Glomerular visceral epithelial cell (primary cell): Measurements from ENCODE around the gene TMCC1.
"Not testable (repeated sequence)": the region's sequence is repeated elsewhere in the genome, so short reads cannot be mapped to it uniquely, and the experiment has no call there.

Experiments
- DNase-seq: peaks from one replicate; pipeline ENCODE4 v3.0.0-alpha.2; 2016; ENCODE audit errors: extremely low spot score

The TMCC1 gene

DNA sequence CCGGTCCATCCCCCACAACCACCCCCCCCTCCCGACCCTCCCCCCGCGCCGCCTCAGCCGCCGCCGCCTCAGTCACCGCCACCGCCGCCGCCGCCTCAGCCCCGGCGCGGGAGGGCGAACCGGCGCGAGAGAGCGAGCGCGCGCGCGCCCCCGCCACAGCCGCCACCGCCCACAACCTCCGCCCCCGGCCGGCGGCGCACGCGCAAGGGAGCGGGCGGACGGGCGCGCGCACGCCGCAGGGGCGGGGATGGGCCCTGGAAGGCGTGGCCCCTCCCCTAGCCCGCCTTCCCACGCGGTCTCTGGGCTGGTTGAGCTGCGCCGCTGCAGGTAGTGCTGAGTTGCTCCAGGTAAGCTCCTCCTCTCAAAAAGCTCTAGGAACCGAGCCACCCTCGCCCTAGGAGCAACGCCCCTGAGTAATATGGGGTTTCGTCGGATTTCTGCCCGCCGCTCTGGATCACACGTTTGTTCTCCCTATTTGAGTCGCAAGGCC lies at the start of gene TMCC1:
Gene TMCC1, minus strand, starts transcription at position 131 of the 490 bp plus-strand sequence.
- DNase-seq: peak; percentile 86

GRCh38 chr3:129943020-129943419 lies 49.5 kb upstream of the TMCC1 start:
- DNase-seq: no peak

GRCh38 chr3:129942296-129942695 lies 48.8 kb upstream of the TMCC1 start:
- DNase-seq: peak; percentile 63

- no peak for DNase-seq
Observed at GRCh38 chr3:129940086-129940485, 46.6 kb upstream of the TMCC1 start.

DNA sequence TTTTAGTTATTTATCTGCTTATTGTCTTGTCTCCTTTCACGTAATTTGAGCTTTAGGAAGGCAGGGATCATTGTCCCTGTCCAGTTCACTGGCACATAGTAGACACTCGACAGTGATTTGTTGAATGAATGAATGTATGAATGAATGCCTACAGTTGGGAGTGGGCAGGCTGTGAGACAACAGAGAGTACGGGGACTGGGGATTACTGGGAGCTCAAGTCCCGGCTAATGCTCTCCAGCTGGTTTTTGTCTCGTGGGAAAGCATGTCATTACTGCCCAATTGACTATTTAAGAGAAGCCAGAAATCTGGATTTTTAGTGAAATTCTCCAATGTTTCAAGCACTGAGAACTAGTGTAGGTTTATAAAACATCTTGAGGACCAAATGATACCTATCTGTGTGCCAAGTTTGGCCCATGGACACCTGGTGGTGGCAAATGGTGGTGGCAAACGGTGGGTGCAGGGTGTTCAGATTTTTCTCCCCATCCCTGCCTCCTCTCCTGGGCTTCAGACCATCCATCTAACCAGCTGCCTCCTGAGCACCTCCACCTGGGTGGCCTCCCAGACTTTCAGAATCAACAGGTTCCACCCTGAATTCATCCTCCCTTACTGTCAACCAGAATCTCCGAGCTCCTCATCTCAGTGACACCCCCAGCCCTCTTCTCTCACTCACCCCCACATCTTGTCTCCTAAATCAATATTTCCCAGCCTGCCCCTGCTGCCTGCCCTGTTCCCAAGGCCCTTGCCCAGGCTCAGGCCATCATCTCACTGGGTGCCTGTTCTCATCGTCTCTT lies 44.8 kb upstream of the TMCC1 start:
- DNase-seq: no peak

DNA sequence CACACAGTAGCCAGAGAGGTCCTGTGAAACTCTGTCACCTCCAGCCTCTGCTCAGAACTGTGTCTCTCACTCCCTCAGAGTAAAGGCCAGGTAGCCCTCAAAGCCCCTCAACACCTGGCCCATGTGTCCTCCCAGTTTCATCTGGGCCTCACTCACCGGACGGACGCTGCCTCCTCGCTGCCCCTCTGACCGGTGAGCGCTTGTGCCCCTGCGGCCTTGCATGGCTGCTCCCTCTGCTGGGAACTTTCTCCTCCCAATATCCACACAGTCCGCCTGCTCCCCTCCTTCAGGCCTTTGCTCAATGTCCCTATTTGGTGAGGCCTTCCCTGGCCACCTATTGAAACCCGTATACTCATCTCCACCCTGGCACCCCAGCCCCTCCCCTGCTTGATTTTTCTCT lies 44.2 kb upstream of the TMCC1 start:
- no peak for DNase-seq

GRCh38 chr3:129936757-129937156 lies 43.2 kb upstream of the TMCC1 start:
- peak; percentile 4 for DNase-seq

- DNase-seq: peak; percentile 42
Observed at GRCh38 chr3:129934234-129935123, 41.0 kb upstream of the TMCC1 start.

GRCh38 chr3:129933471-129933870 lies 40.0 kb upstream of the TMCC1 start:
- no peak for DNase-seq

GRCh38 chr3:129929383-129929782 lies 35.9 kb upstream of the TMCC1 start:
- DNase-seq: no peak

DNA sequence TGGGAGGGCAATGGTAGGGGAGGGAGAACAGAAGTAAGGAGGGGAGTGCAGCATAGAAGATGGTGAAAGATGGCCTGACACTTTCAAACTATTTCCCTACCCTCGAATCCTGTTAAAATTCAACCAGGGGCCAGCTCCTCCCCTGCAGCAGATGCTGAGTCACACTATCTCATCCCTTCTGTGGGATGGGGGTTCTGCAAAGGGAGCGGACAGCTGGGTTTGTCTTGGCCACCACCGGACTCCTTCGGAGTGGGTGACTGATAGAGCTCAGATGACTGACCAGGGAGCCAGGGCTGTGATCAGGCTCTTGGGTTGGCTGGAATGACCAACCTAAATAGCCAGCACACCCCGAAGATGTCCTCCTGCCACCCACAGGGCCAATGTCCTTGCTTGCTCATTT lies 33.6 kb upstream of the TMCC1 start:
- DNase-seq: peak; percentile 79

- DNase-seq: no peak
Observed at GRCh38 chr3:129919806-129920205, 26.3 kb upstream of the TMCC1 start.

- DNase-seq: no peak
Observed at GRCh38 chr3:129919357-129919756, 25.8 kb upstream of the TMCC1 start.

GRCh38 chr3:129918461-129918860 lies 24.9 kb upstream of the TMCC1 start:
- no peak for DNase-seq

GRCh38 chr3:129917423-129918007 lies 24.0 kb upstream of the TMCC1 start:
- DNase-seq: no peak

GRCh38 chr3:129913618-129914017 lies 20.1 kb upstream of the TMCC1 start:
- no peak for DNase-seq

- no peak for DNase-seq
Observed at GRCh38 chr3:129911261-129911861, 17.9 kb upstream of the TMCC1 start.

GRCh38 chr3:129909235-129909634 lies 15.7 kb upstream of the TMCC1 start:
- not testable (repeated sequence) for DNase-seq

GRCh38 chr3:129908417-129908816 lies 14.9 kb upstream of the TMCC1 start:
- no peak for DNase-seq

DNA sequence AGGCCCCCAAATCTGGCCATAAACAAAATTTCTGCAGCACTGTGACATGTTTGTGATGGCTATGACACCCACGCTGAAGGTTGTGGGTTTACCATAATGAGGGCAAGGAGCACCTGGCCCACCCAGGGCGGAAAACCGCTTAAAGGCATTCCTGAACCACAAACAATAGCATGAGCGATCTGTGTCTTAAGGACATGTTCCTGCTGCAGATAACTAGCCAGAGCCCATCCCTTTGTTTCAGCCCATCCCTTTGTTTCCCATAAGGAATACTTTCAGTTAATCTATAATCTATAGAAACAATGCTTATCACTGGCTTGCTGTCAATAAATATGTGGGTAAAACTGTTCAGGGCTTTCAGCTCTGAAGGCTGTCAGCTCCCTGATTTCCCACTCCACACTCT lies 7.8 kb upstream of the TMCC1 start:
- DNase-seq: not testable (repeated sequence)

GRCh38 chr3:129897026-129897425 lies 3.5 kb upstream of the TMCC1 start:
- DNase-seq: no peak
